Natural killer cell (primary cell): ENCODE measurements around the gene DNMT1. TPM values are rescaled to one million over a fixed set of nuclear protein-coding genes. Genes with fewer than 3 reads are reported as not detected.

Source experiments
- ATAC-seq, 3 donors: fragments of 150-1000 bp in 2 of 3; fragments of 200-7000 bp in 1 of 3; cut with Tn5 transposase; 1 replicate in 1 of 3; 2 replicates in 2 of 3; pipeline ENCODE4 v1.10.0; 2021; ENCODE audit warnings: mild to moderate bottlenecking in 2 of 3, moderate library complexity in 2 of 3
- DNase-seq, 2 donors: peaks; one replicate each; pipeline versions ENCODE4 v3.0.0 to v3.0.0-alpha.2; 2013 to 2021; ENCODE audit warnings: mixed read lengths in 1 of 2
- H3K27ac ChIP-seq: one replicate; pipeline ENCODE4 v1.5.1; 2013; ENCODE audit warnings: mild to moderate bottlenecking, low read length
- H3K27me3 ChIP-seq: one replicate; pipeline ENCODE4 v1.6.1; 2013; ENCODE audit warnings: low read length; ENCODE audit not compliant: control insufficient read depth, insufficient read depth
- H3K36me3 ChIP-seq: one replicate; pipeline ENCODE4 v1.6.1; 2013; ENCODE audit warnings: low read length; ENCODE audit not compliant: control insufficient read depth, insufficient read depth
- H3K4me1 ChIP-seq: one replicate; pipeline ENCODE4 v1.6.1; 2013; ENCODE audit warnings: low read length; ENCODE audit not compliant: control insufficient read depth, insufficient read depth
- H3K4me3 ChIP-seq: one replicate; pipeline ENCODE4 v1.5.1; 2013; ENCODE audit warnings: low read length
- H3K9me3 ChIP-seq: one replicate; pipeline ENCODE4 v1.6.1; 2013; ENCODE audit warnings: low read length; ENCODE audit not compliant: control insufficient read depth, insufficient read depth
- H3K27ac Mint-ChIP-seq, 2 donors: one replicate each; pipeline ENCODE4 v1.8.0; 2022; ENCODE audit warnings: mild to moderate bottlenecking in 2 of 2, mixed read lengths in 2 of 2, moderate library complexity in 1 of 2
- H3K27me3 Mint-ChIP-seq, 2 donors: one replicate each; pipeline ENCODE4 v1.8.0; 2022; ENCODE audit warnings: low read depth in 2 of 2, mixed read lengths in 2 of 2
- H3K36me3 Mint-ChIP-seq: one replicate; pipeline ENCODE4 v1.8.0; 2022; ENCODE audit warnings: mixed read lengths
- H3K4me1 Mint-ChIP-seq, 2 donors: one replicate each; pipeline ENCODE4 v1.8.0; 2022; ENCODE audit warnings: mixed read lengths in 2 of 2
- H3K4me3 Mint-ChIP-seq: one replicate; pipeline ENCODE4 v1.8.0; 2022; ENCODE audit warnings: mild to moderate bottlenecking, moderate library complexity, mixed read lengths
- H3K9me3 Mint-ChIP-seq, 2 donors: one replicate each; pipeline ENCODE4 v1.8.0; 2022; ENCODE audit warnings: mixed read lengths in 2 of 2
- CTCF ChIP-seq: fragments of 200-600 bp; IDR thresholded peaks from one replicate; pipeline ENCODE4 v1.8.0; 2022; ENCODE audit warnings: antibody characterized with exemption
- WGBS: methylation state at CpG from one replicate; pipeline ENCODE4 v1.1.7; 2013; ENCODE audit warnings: missing lambda C conversion rate; ENCODE audit not compliant: insufficient coverage; 5-methylcytosine and 5-hydroxymethylcytosine counted together
- intact Hi-C: fragments of 100-400 bp; cut with micrococcal nuclease; formaldehyde crosslinking; loops from one replicate; pipeline ENCODE4 v1.14.2; 2022
- total RNA-seq, 4 donors: library from RNA; stranded (reverse); fragments of 120-200 nt in 1 of 4; gene quantifications; one replicate each; pipeline versions ENCODE4 v1.2.3 to v1.2.4, GENCODE V29; 2013 to 2022

DNMT1 gene
- total RNA-seq, 3 donors from 2014 or later (not counting 1 experiment from before 2014, with no cell fraction given): 266 to 323 (median 275) TPM

GRCh38 chr19:10136936-10137335 lies 57.8 kb downstream of the DNMT1 start:
- intact Hi-C loops: no loop called here
- Mint-ChIP-seq H3K4me3 (no peak overlapping the region), H3K36me3 (no peaks in the 10 kb centered on the region), H3K27me3 (no peaks in the 10 kb centered on the region), H3K4me1 (no peaks in the 10 kb centered on the region), H3K27ac (no peak overlapping the region), H3K9me3 (no peaks in the 10 kb centered on the region)
- DNase-seq (no peak), ATAC-seq (no peak)
- 94% methylated on average over 14 of the region's 14 CpGs for WGBS
- no peaks in the 10 kb centered on the region for H3K27me3 ChIP-seq
- H3K4me1 ChIP-seq: peaks cover 6% of the 10 kb centered on the region
- peaks cover 90% of the 10 kb centered on the region for H3K36me3 ChIP-seq
- H3K27ac ChIP-seq: no peak overlapping the region
- H3K4me3 ChIP-seq: no peak overlapping the region
- no peaks in the 10 kb centered on the region for H3K9me3 ChIP-seq
- TF ChIP-seq CTCF: no peak

DNA sequence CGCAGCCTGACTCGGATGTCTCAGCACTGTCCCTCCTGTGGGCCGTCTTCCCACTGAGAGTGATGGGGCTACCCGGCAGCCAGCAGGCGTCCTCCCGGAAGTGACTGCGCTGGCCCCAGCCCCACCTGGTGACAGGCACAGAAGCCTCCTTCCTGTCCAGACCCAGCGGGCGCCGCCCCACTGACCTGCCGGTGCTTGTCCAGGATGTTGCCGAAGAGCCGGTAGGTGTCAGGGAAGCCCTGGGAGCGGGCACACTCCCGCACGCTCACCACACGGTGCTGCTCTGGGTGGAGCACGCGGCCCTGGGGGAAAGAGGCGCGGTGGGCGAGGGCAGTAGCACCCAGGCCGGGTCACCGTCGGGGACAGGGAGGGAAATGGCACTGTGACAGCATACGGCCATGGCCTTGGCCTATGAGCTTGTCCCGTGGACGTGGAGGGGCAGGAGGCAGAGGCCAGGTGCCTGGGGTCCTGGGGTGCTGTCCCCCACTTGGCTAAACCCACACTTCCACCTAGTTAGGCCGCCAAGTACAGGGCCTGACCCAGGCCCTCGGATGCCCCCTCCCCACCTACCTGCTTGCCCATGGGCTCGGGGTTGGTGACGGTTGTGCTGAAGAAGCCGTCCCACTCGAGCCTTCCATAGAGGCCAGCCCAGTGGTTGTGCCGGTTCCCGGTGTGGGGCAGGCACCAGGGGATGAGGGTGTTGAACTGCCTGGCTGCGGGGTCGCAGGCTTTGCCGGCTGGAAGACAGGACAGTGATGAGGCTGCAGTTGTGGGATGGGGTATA lies 59.0 kb downstream of the DNMT1 start:
- Mint-ChIP-seq H3K9me3 (no peaks in the 10 kb centered on the region), H3K27ac (no peak overlapping the region), H3K4me1 (no peaks in the 10 kb centered on the region), H3K27me3 (no peaks in the 10 kb centered on the region), H3K4me3 (no peak overlapping the region), H3K36me3 (no peaks in the 10 kb centered on the region)
- no peak overlapping the region for H3K4me3 ChIP-seq
- WGBS: 96% methylated on average over 39 of the region's 39 CpGs
- TF ChIP-seq CTCF: no peak
- no peak for DNase-seq
- no peaks in the 10 kb centered on the region for H3K27me3 ChIP-seq
- no peak for ATAC-seq
- no peaks in the 10 kb centered on the region for H3K4me1 ChIP-seq
- no peaks in the 10 kb centered on the region for H3K9me3 ChIP-seq
- H3K27ac ChIP-seq: no peak overlapping the region
- intact Hi-C loops: no loop called here
- peaks cover 86% of the 10 kb centered on the region for H3K36me3 ChIP-seq

GRCh38 chr19:10134040-10134439 lies 60.7 kb downstream of the DNMT1 start:
- no peak for ATAC-seq
- H3K4me1 Mint-ChIP-seq: no peaks in the 10 kb centered on the region
- Histone ChIP-seq H3K4me3 (no peak overlapping the region), H3K27me3 (no peaks in the 10 kb centered on the region), H3K9me3 (no peaks in the 10 kb centered on the region), H3K4me1 (no peaks in the 10 kb centered on the region), H3K27ac (no peak overlapping the region), H3K36me3 (peaks cover 76% of the 10 kb centered on the region)
- no peak overlapping the region for H3K27ac Mint-ChIP-seq
- H3K27me3 Mint-ChIP-seq: no peaks in the 10 kb centered on the region
- H3K4me3 Mint-ChIP-seq: no peak overlapping the region
- H3K36me3 Mint-ChIP-seq: no peaks in the 10 kb centered on the region
- no peaks in the 10 kb centered on the region for H3K9me3 Mint-ChIP-seq
- intact Hi-C loops: no loop called here
- no peak for DNase-seq
- no peak for TF ChIP-seq CTCF
- 94% methylated on average over 9 of the region's 9 CpGs for WGBS

DNA sequence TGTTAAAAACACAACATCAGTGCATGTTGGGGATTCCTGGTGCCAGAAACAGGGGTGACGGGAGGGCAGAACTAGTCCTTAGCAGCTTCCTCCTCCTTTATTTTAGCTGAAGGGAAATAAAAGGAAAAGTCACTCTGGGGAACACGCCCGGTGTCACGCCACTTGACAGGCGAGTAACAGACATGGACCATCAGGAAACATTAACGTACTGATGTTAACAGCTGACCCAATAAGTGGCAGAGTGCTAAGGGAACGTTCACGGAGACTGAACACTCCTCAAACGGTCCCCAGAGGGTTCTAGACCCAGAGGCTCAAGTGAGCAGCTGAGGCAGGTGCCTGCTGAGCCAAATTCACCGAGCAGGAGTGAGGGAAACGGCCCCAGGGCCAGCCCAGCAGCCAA lies 61.2 kb downstream of the DNMT1 start:
- intact Hi-C loops: no loop called here
- H3K27ac ChIP-seq: no peak overlapping the region
- no peak overlapping the region for H3K4me3 Mint-ChIP-seq
- no peaks in the 10 kb centered on the region for H3K4me1 Mint-ChIP-seq
- no peaks in the 10 kb centered on the region for H3K36me3 Mint-ChIP-seq
- no peaks in the 10 kb centered on the region for H3K9me3 Mint-ChIP-seq
- TF ChIP-seq CTCF: no peak
- ATAC-seq (no peak), DNase-seq (no peak)
- no peak overlapping the region for H3K27ac Mint-ChIP-seq
- H3K9me3 ChIP-seq: no peaks in the 10 kb centered on the region
- H3K36me3 ChIP-seq: peaks cover 72% of the 10 kb centered on the region
- H3K4me3 ChIP-seq: no peak overlapping the region
- WGBS: 93% methylated on average over 11 of the region's 11 CpGs
- H3K27me3 Mint-ChIP-seq: no peaks in the 10 kb centered on the region
- H3K27me3 ChIP-seq: no peaks in the 10 kb centered on the region
- H3K4me1 ChIP-seq: no peaks in the 10 kb centered on the region
